NCI-H82 treated with DMSO at 0.1 percent for 48 hours (cell line): ENCODE data around the gene DYNLT2B.
A peak's percentile ranks its signal among the peaks of the same experiment; 100 is the strongest.
"Not testable (repeated sequence)": the region's sequence is repeated elsewhere in the genome, so short reads cannot be mapped to it uniquely, and the experiment has no call there.

ENCODE experiments used
- DNase-seq: peaks from one replicate; lab custom pipeline; 2025; ENCODE audit not compliant: unreplicated experiment; lab: John Stamatoyannopoulos, UW

The DYNLT2B gene

GRCh38 chr3:196317687-196318467 is at the start of gene DYNLT2B:
TSS of gene DYNLT2B (minus strand) at chr3:196318240. CDS start at chr3:196318152, 88 bp downstream.
- DNase-seq = peak; percentile 80

- no peak for DNase-seq
Measured at GRCh38 chr3:196365736-196366135, 47.7 kb upstream of the DYNLT2B start.

GRCh38 chr3:196360586-196360985 is 42.5 kb upstream of the DYNLT2B start:
- no peak for DNase-seq

GRCh38 chr3:196358540-196358939 is 40.5 kb upstream of the DYNLT2B start:
- not testable (repeated sequence) for DNase-seq

- DNase-seq = no peak
Measured at GRCh38 chr3:196357905-196358304, 39.9 kb upstream of the DYNLT2B start.

GRCh38 chr3:196356556-196356955 is 38.5 kb upstream of the DYNLT2B start:
- no peak for DNase-seq

- DNase-seq = no peak
Measured at GRCh38 chr3:196355668-196356067, 37.6 kb upstream of the DYNLT2B start.

- no peak for DNase-seq
Measured at GRCh38 chr3:196354132-196354531, 36.1 kb upstream of the DYNLT2B start.

- DNase-seq = no peak
Measured at GRCh38 chr3:196351541-196351940, 33.5 kb upstream of the DYNLT2B start.

- DNase-seq = no peak
Measured at GRCh38 chr3:196350067-196350466, 32.0 kb upstream of the DYNLT2B start.

- DNase-seq = no peak
Measured at GRCh38 chr3:196348698-196349097, 30.7 kb upstream of the DYNLT2B start.

GRCh38 chr3:196344663-196345062 is 26.6 kb upstream of the DYNLT2B start:
- DNase-seq = no peak

- DNase-seq = not testable (repeated sequence)
Measured at GRCh38 chr3:196343917-196344316, 25.9 kb upstream of the DYNLT2B start.

GRCh38 chr3:196341137-196341536 is 23.1 kb upstream of the DYNLT2B start:
- no peak for DNase-seq

GRCh38 chr3:196340466-196340865 is 22.4 kb upstream of the DYNLT2B start:
- DNase-seq = no peak

- DNase-seq = no peak
Measured at GRCh38 chr3:196339493-196340254, 21.6 kb upstream of the DYNLT2B start.

- DNase-seq = no peak
Measured at GRCh38 chr3:196339044-196339443, 21.0 kb upstream of the DYNLT2B start.

- DNase-seq = no peak
Measured at GRCh38 chr3:196336319-196337145, 18.5 kb upstream of the DYNLT2B start.

- no peak for DNase-seq
Measured at GRCh38 chr3:196335503-196335948, 17.5 kb upstream of the DYNLT2B start.

- no peak for DNase-seq
Measured at GRCh38 chr3:196334982-196335381, 16.9 kb upstream of the DYNLT2B start.

GRCh38 chr3:196332168-196332567 is 14.1 kb upstream of the DYNLT2B start:
- DNase-seq = no peak
